G401 (cell line): ENCODE results near the gene COQ8A. TPM values are rescaled to one million over a fixed set of nuclear protein-coding genes. Genes with fewer than 3 reads are reported as not detected.
"Not testable (repeated sequence)": the region's sequence is repeated elsewhere in the genome, so short reads cannot be mapped to it uniquely, and the experiment has no call there.

Experiments
- DNase-seq: peaks from one replicate; pipeline ENCODE4 v3.0.0-alpha.2; 2015; ENCODE audit warnings: low spot score
- in situ Hi-C: cut with HindIII; loops from 2 replicates; pipeline ENCODE4 v1.10.0; 2016; ENCODE audit warnings: low sequenced_read_pairs, mixed read lengths
- total RNA-seq: library from RNA; depleted of rRNA; stranded (reverse); fragments of >200 nt; shearing (Covaris generic); gene quantifications from 2 replicates; pipeline ENCODE4 v1.2.3, GENCODE V29; 2014

COQ8A gene
- total RNA-seq, 1 experiment from 2014 or later = 31.7 TPM

DNA sequence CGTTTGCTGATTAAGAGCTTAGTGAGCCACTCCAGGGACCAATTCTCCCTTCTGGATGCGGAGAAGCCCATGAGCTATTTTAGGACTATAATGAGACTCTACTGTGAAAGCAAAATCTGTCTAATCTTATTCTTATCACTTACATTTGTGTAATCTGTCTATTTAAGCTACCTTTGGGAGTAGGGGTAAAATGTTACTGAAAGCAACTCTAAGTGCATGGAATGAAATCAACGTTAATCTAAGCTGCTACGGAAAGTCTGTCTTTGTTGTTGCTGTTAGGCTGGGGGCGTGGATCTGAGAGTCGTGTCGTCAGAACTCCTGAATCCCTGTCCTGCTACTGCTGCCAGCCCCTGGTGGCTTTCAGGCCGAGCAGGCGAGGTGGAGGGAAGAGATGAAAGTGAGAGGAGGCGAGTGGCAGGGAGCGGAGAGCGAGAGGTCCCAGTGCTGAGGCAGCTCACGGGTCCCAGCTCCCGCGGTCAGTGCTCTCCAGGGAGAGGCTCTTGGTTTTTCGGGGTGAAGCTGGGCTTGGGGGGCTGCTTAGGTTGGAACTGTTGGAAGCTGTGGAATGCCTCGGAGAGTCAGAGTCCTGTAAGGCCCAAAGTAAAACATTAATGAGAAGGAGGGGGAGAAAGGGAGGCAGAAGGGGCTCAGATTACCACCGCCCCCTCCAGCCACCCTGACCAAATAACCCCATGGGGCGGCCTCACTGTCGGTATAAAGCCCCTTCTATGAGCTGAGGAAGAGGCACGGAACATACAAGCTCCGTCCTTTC is 53.9 kb downstream of the COQ8A start:
- in situ Hi-C loops = no loop called here
- DNase-seq = no peak

GRCh38 chr1:226994586-226995364 is 54.7 kb downstream of the COQ8A start:
- in situ Hi-C loops = no loop called here
- DNase-seq = no peak

DNA sequence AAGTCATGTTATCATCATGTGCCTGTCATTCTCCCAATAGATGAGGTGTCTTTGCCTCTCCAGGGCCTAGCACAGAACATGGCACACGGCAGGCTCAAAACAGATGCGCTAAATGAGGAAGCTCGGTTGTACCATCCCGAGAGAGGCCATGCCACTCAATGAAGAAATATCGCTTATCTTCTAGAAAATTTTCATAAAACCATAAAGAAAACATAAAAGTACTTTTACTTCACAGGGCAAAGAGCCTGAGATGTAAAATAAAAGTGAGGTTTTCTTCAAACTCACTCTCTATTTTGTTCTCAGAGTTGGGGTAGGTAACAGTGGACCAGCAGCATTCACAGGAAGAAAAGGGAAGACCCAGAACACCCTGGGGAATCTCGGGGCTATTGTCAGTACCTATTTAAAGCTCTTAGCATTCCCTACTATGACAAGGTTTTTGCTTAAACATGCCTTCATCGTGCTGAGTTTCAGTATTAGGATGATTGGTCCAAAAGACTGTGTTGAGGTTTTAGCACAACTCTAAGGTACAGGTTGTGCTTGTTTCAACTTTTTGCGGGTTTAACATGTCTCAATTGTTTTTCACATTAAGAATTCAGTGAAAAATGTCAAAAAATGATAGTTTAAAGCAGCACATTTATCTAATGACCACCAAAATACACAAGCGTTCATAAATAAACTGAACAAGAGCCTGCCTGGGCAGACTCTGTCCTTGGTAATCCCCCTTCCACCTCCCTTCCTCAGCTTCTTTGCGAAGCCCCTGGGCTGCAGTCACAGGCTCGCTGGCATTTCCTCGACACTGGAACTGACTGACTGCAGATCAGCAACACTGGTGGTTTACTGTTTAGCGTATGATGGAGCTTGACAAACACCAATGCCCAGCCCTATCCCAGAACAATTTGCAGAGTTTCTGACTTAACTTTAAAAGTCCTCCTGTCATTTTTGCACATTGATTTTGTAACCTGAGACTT is 55.6 kb downstream of the COQ8A start:
- no peak for DNase-seq
- in situ Hi-C loops = no loop called here

DNA sequence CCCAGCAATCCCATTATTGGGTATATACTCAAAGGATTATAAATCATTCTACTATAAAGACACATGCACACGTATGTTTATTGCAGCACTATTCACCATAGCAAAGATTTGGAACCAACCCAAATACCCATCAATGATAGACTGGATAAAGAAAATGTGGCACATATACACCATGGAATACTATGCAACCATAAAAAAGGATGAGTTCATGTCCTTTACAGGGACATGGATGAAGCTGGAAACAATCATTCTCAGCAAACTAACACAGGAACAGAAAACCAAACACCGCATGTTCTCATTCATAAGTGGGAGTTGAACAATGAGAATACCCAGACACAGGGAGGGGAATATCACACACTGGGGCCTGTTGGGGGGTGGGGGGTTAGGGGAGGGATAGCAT is 59.5 kb downstream of the COQ8A start:
- DNase-seq, in situ Hi-C loops: not testable (repeated sequence)

DNA sequence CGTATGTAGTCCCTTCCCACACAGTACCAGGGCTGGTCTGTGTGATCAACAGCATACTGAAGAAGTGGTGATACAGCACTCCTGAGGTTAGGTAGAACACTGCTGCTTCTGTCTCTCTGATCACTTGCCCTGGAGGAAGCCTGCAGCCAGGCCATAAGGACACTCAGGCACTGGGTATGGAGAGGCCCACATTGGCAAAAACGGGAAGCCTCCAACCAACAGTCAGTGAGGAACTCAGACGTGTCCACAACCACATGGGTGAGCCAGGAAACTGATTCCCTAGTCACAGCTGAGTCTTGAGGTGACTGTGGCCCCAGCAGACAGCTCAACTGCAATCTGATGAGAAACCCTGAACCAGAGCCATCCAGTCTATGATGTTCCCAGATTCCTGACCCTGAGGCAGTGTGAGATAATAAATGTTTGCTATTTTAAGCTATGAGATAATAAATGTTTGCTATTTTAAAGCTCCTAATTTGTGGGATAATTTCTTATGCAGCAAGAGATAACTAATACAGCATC is 62.5 kb downstream of the COQ8A start:
- in situ Hi-C loops = no loop called here
- DNase-seq = no peak

GRCh38 chr1:227003165-227003564 is 63.1 kb downstream of the COQ8A start:
- in situ Hi-C loops = no loop called here
- no peak for DNase-seq

- no peak for DNase-seq
- in situ Hi-C loops = no loop called here
Measured at GRCh38 chr1:227004796-227005195, 64.7 kb downstream of the COQ8A start.

- in situ Hi-C loops = no loop called here
- DNase-seq = no peak
Measured at GRCh38 chr1:227006226-227006796, 66.2 kb downstream of the COQ8A start.

GRCh38 chr1:227009937-227010336 is 69.8 kb downstream of the COQ8A start:
- no peak for DNase-seq
- in situ Hi-C loops = no loop called here

DNA sequence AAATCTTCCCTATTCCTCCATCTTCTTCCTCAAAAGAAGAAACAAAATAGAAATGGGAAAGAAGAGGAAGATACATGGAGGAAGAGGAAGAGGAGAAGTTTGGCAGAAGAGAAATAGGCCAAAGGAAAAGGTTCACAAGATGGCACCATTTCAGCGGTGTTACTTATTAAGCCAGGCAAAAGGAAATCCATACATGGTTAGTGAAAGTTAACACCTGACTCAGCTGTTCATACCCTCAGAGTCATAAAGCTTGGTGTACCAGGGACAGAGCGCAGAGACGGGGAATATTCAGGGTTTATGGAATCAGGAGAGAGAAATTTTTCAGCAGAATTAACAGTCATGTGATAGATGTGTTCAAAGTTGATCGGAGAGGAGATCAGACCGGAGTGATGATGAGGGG is 70.6 kb downstream of the COQ8A start:
- in situ Hi-C loops = no loop called here
- DNase-seq = no peak

DNA sequence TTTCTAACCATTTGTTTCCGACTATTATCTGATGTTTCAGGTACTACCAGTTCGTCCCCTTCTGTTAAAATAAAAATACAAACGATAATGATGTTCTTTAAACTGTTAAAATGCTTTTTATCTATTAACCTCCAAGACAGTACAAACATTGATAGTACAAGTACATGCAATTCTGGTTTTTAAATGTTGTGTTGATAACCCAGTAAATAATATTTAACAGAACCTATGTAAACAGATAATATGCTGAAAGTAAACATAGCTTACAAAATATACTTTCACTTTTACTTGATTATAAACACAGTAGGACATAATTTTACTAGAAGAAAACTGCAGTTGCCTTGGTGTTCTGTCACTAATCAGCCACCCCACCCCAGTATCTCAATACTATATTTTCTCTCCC is 76.9 kb downstream of the COQ8A start:
- DNase-seq = no peak
- in situ Hi-C loops = no loop called here

- no peak for DNase-seq
- in situ Hi-C loops = no loop called here
Measured at GRCh38 chr1:227032396-227032795, 92.3 kb downstream of the COQ8A start.

DNA sequence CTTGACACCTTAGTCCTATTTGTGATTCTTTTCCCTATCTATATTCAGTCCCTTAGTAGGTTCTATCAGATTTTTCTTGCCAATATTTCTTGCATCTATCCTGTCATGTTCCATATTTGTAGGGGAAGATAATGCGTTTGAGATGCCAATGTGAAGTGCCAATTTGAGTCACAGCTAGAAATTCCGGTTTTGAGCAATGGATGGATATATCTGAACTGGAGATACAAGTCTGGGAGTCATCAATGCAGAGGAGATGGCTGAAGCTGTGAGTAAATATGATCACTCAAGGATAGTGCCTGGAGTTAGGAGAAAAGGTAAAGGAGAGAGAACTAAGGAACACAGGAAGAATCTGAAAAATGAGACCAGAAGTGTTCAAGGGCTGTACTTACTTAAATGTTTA is 93.8 kb downstream of the COQ8A start:
- no peak for DNase-seq
- in situ Hi-C loops = no loop called here

- no peak for DNase-seq
- in situ Hi-C loops = no loop called here
Measured at GRCh38 chr1:227035316-227035715, 95.2 kb downstream of the COQ8A start.

- in situ Hi-C loops = no loop called here
- DNase-seq = no peak
Measured at GRCh38 chr1:227037121-227037520, 97.0 kb downstream of the COQ8A start.
